Measurements from ENCODE around the gene DSCAML1.

DNA sequence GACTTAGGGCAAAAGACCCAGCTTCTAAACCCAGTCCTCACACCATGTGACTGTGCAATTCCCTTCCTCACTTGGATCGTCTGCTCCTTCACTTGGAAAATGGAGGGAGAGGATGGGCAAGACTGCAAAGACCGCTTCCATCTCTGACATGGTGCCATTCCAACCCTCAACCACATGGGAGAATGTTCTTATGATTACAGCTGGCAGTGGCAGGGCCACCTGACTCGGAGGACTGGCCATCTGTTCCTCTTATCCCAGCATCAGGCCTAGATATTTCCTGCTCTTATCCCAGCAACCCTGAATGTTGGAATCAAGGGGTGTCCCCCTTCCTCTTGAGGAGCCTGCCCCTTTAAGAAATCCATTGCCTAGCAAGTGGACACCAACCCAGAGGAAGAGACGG lies 15.4 kb downstream of the DSCAML1 start:
- TF ChIP-seq, protein P1, sequence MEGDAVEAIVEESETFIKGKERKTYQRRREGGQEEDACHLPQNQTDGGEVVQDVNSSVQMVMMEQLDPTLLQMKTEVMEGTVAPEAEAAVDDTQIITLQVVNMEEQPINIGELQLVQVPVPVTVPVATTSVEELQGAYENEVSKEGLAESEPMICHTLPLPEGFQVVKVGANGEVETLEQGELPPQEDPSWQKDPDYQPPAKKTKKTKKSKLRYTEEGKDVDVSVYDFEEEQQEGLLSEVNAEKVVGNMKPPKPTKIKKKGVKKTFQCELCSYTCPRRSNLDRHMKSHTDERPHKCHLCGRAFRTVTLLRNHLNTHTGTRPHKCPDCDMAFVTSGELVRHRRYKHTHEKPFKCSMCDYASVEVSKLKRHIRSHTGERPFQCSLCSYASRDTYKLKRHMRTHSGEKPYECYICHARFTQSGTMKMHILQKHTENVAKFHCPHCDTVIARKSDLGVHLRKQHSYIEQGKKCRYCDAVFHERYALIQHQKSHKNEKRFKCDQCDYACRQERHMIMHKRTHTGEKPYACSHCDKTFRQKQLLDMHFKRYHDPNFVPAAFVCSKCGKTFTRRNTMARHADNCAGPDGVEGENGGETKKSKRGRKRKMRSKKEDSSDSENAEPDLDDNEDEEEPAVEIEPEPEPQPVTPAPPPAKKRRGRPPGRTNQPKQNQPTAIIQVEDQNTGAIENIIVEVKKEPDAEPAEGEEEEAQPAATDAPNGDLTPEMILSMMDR (conservative IDR thresholded peaks at IDR 0.05; ENCODE audit: low read length): no peak
- TF ChIP-seq EZH2phosphoT487 (IDR thresholded peaks at IDR 0.05; ENCODE audit: borderline replicate concordance, low read depth, low read length): no peak

All from OCI-LY7 (cell line).